Astrocyte (in vitro differentiated cells and primary cell): ENCODE measurements around the gene HSD11B1. TPM values are rescaled to one million over a fixed set of nuclear protein-coding genes. Genes with fewer than 3 reads are reported as not detected.
A peak's percentile ranks its signal among the peaks of the same experiment; 100 is the strongest.

Source experiments
- DNase-seq: peaks from one replicate; pipeline ENCODE4 v3.0.0-alpha.2; 2010; ENCODE audit warnings: low read depth
- FAIRE-seq: peaks from 2 replicates; lab custom pipeline; 2011; peaks lifted over from hg19 to GRCh38; lab: Jason Lieb, UNC
- H2AFZ ChIP-seq: 2 replicates; pipeline ENCODE4 v1.6.0; 2012; ENCODE audit warnings: low read depth, low read length, inconsistent platforms
- H3K27ac ChIP-seq: 2 replicates; pipeline ENCODE4 v1.5.1; 2011; ENCODE audit warnings: low read depth, low read length, inconsistent platforms
- H3K27me3 ChIP-seq: 2 replicates; pipeline ENCODE4 v1.6.0; 2011; ENCODE audit warnings: low read length, inconsistent platforms; ENCODE audit not compliant: insufficient read depth
- H3K36me3 ChIP-seq: 2 replicates; pipeline ENCODE4 v1.5.1; 2011; ENCODE audit warnings: low read length, inconsistent platforms; ENCODE audit not compliant: insufficient read depth
- H3K4me1 ChIP-seq: 2 replicates; pipeline ENCODE4 v1.5.1; 2011; ENCODE audit warnings: low read length, inconsistent platforms; ENCODE audit not compliant: insufficient read depth
- H3K4me2 ChIP-seq: 2 replicates; pipeline ENCODE4 v1.6.0; 2012; ENCODE audit warnings: low read length, inconsistent platforms
- H3K4me3 ChIP-seq: 2 replicates; pipeline ENCODE4 v1.5.1; 2011; ENCODE audit warnings: low read depth, mild to moderate bottlenecking, low read length, inconsistent platforms; ENCODE audit not compliant: insufficient read depth
- H3K79me2 ChIP-seq: 2 replicates; pipeline ENCODE4 v1.6.0; 2012; ENCODE audit warnings: mild to moderate bottlenecking, low read length, inconsistent platforms; ENCODE audit not compliant: insufficient read depth
- H3K9ac ChIP-seq: 2 replicates; pipeline ENCODE4 v1.6.0; 2012; ENCODE audit warnings: mild to moderate bottlenecking, low read length, inconsistent platforms
- H3K9me3 ChIP-seq: 2 replicates; pipeline ENCODE4 v1.5.1; 2012; ENCODE audit warnings: low read depth, mild to moderate bottlenecking, low read length, inconsistent platforms; ENCODE audit not compliant: insufficient read depth
- H4K20me1 ChIP-seq: 2 replicates; pipeline ENCODE4 v1.6.0; 2012; ENCODE audit warnings: low read length, inconsistent platforms; ENCODE audit not compliant: insufficient read depth
- H3K27ac Mint-ChIP-seq: one replicate; pipeline ENCODE4 v1.8.0; 2021; ENCODE audit warnings: mild to moderate bottlenecking, mixed read lengths; ENCODE audit not compliant: unreplicated experiment
- H3K27me3 Mint-ChIP-seq: one replicate; pipeline ENCODE4 v1.8.0; 2021; ENCODE audit warnings: low read depth, mixed read lengths; ENCODE audit not compliant: unreplicated experiment
- H3K36me3 Mint-ChIP-seq: one replicate; pipeline ENCODE4 v1.8.0; 2021; ENCODE audit warnings: low read depth, mixed read lengths; ENCODE audit not compliant: unreplicated experiment
- H3K4me1 Mint-ChIP-seq: one replicate; pipeline ENCODE4 v1.8.0; 2021; ENCODE audit warnings: low read depth, mixed read lengths; ENCODE audit not compliant: unreplicated experiment
- H3K4me3 Mint-ChIP-seq: one replicate; pipeline ENCODE4 v1.8.0; 2021; ENCODE audit warnings: mild to moderate bottlenecking, moderate library complexity, mixed read lengths; ENCODE audit not compliant: unreplicated experiment
- H3K9me3 Mint-ChIP-seq: one replicate; pipeline ENCODE4 v1.8.0; 2021; ENCODE audit warnings: mild to moderate bottlenecking, mixed read lengths; ENCODE audit not compliant: unreplicated experiment
- EZH2 ChIP-seq: IDR thresholded peaks from 2 replicates; pipeline ENCODE4 v1.6.1; 2012; ENCODE audit warnings: mild to moderate bottlenecking, low read length, inconsistent platforms; ENCODE audit not compliant: insufficient read depth
- total RNA-seq: library from RNA; stranded (reverse); gene quantifications from 2 replicates; pipeline ENCODE4 v1.2.1, GENCODE V29; 2021
- TF ChIP-seq, protein P1 (sequence below): IDR thresholded peaks from 2 replicates; pipeline ENCODE4 v1.5.1; 2011; ENCODE audit warnings: low read depth, mild to moderate bottlenecking, inconsistent platforms, low read length, moderate library complexity; ENCODE audit not compliant: insufficient read depth

The HSD11B1 gene
- total RNA-seq, 1 donor from 2014 or later = not detected

DNA sequence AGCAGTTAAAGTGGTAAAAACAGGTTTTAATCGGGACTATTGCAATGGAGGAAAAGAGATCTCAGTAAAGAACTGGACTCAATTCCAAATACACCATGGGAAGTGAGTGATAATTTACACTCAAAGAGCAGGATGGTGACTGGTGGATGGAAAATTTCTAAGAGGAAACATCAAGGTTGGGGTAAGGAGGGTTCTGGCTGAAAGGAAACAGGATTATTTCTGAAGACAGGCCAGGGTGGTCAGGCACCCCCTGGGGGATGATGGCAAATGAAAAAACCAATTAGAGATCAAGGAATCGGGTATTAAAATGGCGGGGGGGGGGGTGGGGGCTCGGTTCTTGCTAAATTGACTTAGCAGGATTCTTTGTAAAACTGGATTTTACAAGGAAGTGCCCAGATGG is 12.3 kb upstream of the HSD11B1 start:
- no peak overlapping the region for H3K4me3 Mint-ChIP-seq
- Histone ChIP-seq H3K4me1 (peaks cover 7% of the 10 kb centered on the region), H3K4me2 (peak overlapping the region; percentile 38), H2AFZ (no peak overlapping the region), H3K36me3 (no peaks in the 10 kb centered on the region), H3K9me3 (no peaks in the 10 kb centered on the region), H3K27me3 (peaks cover 19% of the 10 kb centered on the region), H3K4me3 (no peak overlapping the region), H3K27ac (no peak overlapping the region), H3K79me2 (no peaks in the 10 kb centered on the region), H3K9ac (no peak overlapping the region), H4K20me1 (no peaks in the 10 kb centered on the region)
- FAIRE-seq = no peak
- TF ChIP-seq EZH2 = no peak
- TF ChIP-seq, protein P1, sequence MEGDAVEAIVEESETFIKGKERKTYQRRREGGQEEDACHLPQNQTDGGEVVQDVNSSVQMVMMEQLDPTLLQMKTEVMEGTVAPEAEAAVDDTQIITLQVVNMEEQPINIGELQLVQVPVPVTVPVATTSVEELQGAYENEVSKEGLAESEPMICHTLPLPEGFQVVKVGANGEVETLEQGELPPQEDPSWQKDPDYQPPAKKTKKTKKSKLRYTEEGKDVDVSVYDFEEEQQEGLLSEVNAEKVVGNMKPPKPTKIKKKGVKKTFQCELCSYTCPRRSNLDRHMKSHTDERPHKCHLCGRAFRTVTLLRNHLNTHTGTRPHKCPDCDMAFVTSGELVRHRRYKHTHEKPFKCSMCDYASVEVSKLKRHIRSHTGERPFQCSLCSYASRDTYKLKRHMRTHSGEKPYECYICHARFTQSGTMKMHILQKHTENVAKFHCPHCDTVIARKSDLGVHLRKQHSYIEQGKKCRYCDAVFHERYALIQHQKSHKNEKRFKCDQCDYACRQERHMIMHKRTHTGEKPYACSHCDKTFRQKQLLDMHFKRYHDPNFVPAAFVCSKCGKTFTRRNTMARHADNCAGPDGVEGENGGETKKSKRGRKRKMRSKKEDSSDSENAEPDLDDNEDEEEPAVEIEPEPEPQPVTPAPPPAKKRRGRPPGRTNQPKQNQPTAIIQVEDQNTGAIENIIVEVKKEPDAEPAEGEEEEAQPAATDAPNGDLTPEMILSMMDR = no peak
- H3K27me3 Mint-ChIP-seq = peaks cover 38% of the 10 kb centered on the region
- H3K36me3 Mint-ChIP-seq = no peaks in the 10 kb centered on the region
- peaks cover 20% of the 10 kb centered on the region for H3K4me1 Mint-ChIP-seq
- peaks cover 2% of the 10 kb centered on the region for H3K9me3 Mint-ChIP-seq
- peak overlapping the region; percentile 3 for H3K27ac Mint-ChIP-seq
- no peak for DNase-seq

DNA sequence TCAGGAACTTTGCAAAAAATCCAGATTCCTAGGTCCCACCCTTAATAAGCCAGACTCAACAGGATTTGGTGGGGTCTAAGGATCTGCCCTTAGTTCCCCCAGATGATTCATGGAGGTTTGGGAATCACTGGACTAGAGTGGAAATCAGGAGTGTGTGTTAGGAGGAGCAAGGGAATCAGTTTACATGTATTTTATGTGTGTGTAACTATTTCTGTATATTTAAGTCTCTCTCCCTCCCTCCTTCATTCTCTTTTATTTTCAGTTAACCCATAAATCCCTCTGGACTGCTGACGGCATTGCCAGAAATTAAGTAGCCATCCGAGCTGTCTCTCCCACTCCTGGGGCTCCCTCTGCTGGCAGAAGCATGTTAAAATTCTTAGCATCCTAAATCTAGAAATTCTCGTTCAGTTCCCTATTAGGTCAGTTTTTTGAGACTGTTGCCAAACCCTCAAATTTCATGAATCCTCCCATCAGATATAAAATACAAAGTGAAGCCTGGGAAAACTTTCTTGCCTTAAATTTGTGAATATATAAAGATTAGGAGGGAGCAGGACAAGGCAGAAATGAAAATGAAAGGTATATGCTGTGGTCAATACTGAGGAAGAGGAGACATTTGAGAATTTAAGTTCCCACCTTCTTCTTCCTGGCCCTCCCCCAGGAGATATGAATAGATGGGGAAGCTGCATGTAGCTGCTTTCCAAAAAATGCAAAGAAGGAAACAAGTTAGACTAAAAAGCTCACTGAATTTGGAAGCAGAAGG is 11.7 kb upstream of the HSD11B1 start:
- Histone ChIP-seq H3K27me3 (peaks cover 19% of the 10 kb centered on the region), H3K4me3 (no peak overlapping the region), H3K9ac (no peak overlapping the region), H3K79me2 (no peaks in the 10 kb centered on the region), H3K4me1 (peaks cover 7% of the 10 kb centered on the region), H3K27ac (no peak overlapping the region), H2AFZ (no peak overlapping the region), H3K4me2 (peak overlapping the region; percentile 38), H4K20me1 (no peaks in the 10 kb centered on the region), H3K9me3 (no peaks in the 10 kb centered on the region), H3K36me3 (no peaks in the 10 kb centered on the region)
- no peak overlapping the region for H3K27ac Mint-ChIP-seq
- FAIRE-seq = peak; percentile 43
- peaks cover 41% of the 10 kb centered on the region for H3K27me3 Mint-ChIP-seq
- no peaks in the 10 kb centered on the region for H3K36me3 Mint-ChIP-seq
- TF ChIP-seq, protein P1 = peak; percentile 88
- no peak for TF ChIP-seq EZH2
- H3K9me3 Mint-ChIP-seq = peaks cover 2% of the 10 kb centered on the region
- peaks cover 17% of the 10 kb centered on the region for H3K4me1 Mint-ChIP-seq
- no peak overlapping the region for H3K4me3 Mint-ChIP-seq
- peak; percentile 34 for DNase-seq

DNA sequence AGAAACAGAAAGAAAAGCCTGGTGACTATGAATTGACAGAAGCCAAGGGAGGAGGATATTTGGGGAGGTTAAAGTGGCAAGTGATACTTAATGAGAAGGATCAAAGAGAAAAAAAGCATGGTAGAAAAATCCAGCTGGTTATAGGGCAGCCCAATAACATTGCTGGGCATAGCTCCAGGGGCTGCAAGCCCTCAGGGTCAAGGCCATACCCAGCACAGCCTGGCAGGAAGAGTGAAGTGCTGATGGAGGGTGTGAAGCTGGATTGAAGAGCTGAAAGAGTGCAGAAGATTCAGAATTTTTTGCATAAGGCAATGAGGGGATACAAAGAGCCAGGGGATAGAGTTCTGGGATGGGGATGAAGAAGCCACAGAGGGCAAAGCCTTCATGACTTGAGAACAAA is 8.0 kb upstream of the HSD11B1 start:
- Histone ChIP-seq H3K9ac (no peak overlapping the region), H3K27ac (no peak overlapping the region), H3K4me3 (no peak overlapping the region), H3K4me2 (no peak overlapping the region), H3K27me3 (peaks cover 22% of the 10 kb centered on the region), H3K9me3 (no peaks in the 10 kb centered on the region), H4K20me1 (no peaks in the 10 kb centered on the region), H3K36me3 (no peaks in the 10 kb centered on the region), H3K79me2 (no peaks in the 10 kb centered on the region), H3K4me1 (peaks cover 3% of the 10 kb centered on the region), H2AFZ (no peak overlapping the region)
- H3K27me3 Mint-ChIP-seq = peaks cover 67% of the 10 kb centered on the region
- peaks cover 3% of the 10 kb centered on the region for H3K4me1 Mint-ChIP-seq
- TF ChIP-seq, protein P1 = no peak
- no peak for TF ChIP-seq EZH2
- no peak for DNase-seq
- no peak overlapping the region for H3K4me3 Mint-ChIP-seq
- no peak overlapping the region for H3K27ac Mint-ChIP-seq
- no peak for FAIRE-seq
- H3K9me3 Mint-ChIP-seq = peaks cover 2% of the 10 kb centered on the region
- no peaks in the 10 kb centered on the region for H3K36me3 Mint-ChIP-seq
